GM18508 (cell line): ENCODE measurements around the gene ITPRIPL1.
"Not testable (repeated sequence)": the region's sequence is repeated elsewhere in the genome, so short reads cannot be mapped to it uniquely, and the experiment has no call there.

Experiments
- ATAC-seq: cut with Tn5 transposase; IDR thresholded peaks from one replicate; pipeline ENCODE4 v1.9.1; 2021; ENCODE audit warnings: moderate number of reproducible peaks; ENCODE audit not compliant: insufficient read depth, unreplicated experiment

Gene ITPRIPL1, protein sequence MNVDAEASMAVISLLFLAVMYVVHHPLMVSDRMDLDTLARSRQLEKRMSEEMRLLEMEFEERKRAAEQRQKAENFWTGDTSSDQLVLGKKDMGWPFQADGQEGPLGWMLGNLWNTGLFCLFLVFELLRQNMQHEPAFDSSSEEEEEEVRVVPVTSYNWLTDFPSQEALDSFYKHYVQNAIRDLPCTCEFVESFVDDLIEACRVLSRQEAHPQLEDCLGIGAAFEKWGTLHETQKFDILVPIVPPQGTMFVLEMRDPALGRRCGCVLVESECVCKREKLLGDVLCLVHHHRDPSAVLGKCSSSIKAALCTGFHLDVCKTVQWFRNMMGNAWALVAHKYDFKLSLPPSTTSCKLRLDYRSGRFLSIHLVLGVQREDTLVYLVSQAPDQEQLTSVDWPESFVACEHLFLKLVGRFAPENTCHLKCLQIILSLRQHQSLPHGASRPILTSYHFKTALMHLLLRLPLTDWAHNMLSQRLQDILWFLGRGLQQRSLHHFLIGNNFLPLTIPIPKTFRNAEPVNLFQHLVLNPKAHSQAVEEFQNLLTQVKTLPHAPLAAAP

GRCh38 chr2:96325041-96325883, at the start of gene ITPRIPL1:
TSS of gene ITPRIPL1 (plus strand) at chr2:96325317. CDS start at chr2:96325840, 523 bp downstream.
- ATAC-seq, result no peak

DNA sequence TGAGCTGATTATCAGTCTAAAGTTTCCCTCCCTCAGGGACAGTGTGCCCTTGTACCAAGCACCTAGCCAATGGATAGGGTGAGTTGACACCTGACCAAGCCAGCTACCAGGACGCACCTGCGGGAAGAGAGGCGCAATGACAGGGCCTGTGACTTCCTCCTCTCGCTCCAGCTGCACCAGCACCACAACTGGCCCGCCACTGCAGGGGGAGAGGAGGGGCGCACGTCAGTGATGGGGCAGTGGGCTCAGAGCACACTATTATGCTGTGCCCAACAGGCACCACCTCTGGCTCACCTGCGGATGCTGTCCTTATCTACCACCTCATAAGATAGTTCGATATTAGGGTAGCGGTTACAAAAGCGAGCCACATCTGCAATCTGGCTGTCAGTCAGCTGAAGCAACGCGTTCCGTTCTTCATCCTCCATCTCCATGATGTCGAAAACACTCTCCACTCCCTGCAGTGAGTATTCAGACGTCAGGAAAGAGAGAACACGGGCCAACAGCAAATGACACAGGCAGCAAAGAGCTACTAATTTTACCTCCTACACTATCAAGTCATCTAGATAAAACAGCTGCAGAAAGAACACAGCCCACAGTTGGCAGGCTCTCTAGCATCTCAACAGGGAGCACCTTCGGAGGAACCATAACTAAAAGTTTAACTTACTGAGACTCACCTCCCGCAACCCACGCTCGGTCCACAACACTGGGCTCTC, 48.2 kb upstream of the ITPRIPL1 start:
- no peak for ATAC-seq

DNA sequence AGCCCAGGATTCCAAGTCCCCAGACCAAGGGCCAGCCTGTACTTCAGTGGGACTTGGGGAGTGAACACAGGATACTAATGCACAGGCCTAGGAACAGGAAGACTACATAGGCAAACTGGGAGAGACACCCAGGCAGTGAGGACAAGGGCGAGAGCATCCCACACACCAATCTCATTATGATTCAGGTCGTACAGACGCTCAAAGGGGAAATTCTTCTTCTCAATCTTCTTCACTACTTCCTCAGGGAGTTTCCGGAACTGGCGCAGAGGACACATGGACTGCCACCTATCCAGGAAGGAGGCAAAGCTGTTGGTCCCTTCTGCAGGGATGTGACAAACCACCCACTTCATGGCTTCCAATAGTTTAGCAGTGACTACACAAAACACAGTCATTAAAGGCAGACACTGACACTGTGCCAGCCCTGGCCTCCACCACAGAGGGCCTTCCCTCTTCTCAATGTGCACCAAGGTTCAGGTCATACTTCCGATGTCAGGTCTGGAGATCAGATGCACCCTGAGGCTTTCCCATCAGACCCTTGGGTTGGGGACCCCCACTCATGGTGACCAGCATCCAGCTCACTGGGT, 37.8 kb upstream of the ITPRIPL1 start:
- no peak for ATAC-seq

GRCh38 chr2:96291751-96292150, 33.4 kb upstream of the ITPRIPL1 start:
- no peak for ATAC-seq

- not testable (repeated sequence) for ATAC-seq
These were observed 30.8 kb upstream of the ITPRIPL1 start for GRCh38 chr2:96294271-96294670.

DNA sequence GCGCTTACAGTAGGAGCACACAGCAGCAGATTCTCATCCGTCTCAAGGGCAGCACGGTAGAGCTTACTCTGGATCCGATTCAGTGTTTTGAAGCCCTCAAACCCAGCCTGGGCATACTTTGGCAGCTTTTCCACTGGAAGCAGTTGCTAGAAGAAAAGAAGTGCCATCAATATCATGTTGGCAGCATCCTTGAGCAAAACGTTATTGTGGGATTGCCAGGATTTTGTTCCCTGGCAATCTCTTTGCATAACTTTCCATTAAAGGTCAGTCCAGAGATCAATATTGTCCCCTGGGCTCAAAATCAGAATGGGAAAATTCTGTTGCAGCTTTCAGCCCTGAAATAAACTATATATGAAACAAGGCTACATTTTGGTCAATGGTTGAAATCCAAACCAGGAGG, 28.2 kb upstream of the ITPRIPL1 start:
- no peak for ATAC-seq

DNA sequence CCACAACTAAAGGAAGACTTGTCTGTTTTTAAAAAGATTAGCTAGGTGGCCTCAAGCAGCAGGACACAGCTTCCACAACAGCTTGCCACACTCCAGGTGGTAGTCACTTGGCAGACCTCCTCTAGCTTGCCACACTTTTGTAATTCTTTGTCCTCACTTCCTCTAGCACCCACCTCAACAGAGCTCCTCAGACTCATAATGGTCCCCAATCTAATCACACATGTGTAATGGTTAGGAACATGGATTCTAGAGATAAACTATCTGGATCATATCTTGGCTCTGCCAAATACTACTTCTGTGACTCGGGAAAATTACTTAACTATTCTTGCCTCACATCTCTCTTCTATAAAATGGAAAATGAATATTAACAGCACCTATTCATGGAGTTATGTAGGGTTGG, 23.3 kb upstream of the ITPRIPL1 start:
- no peak for ATAC-seq

DNA sequence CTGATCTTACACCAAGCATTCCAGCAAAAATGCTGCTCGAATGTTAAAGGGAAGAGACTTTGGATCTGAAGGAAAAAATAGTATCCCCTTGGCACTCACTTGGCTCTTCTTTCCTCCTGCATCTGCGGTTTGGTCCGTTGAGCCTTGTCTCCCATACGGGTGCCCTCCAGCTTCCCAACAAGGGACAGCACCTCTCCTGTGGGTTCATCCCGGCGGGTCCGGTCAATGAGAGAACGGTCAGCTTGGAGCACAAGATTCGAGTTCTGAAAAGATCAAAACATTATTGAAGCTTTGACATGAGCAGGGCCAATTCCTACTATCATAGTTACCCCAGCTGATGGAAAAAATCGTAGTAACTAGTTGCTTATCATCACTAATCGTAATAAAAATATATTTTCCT, 20.5 kb upstream of the ITPRIPL1 start:
- no peak for ATAC-seq

- ATAC-seq, result no peak
These were observed 19.8 kb upstream of the ITPRIPL1 start, which contains the start of gene SNRNP200 for GRCh38 chr2:96305091-96305978. TSS of gene SNRNP200 (minus strand) at chr2:96305546. CDS start at chr2:96305437, 109 bp downstream.

DNA sequence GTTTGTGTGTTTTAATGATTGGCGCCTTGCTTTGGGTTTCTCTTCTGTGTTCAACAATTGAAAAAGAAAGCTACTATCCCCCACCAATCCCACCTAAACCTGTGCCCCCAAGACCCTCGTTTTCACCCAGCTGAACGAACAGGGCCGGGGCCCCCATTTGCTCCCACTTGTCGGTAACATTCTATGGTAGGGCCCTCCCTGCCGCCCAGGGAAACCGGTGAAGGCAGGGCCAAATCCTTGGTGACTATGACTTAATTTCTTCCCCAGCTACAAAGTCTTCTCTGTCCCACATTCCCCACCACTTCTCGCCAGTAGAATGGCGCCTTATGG, 19.2 kb upstream of the ITPRIPL1 start:
- ATAC-seq, result no peak

GRCh38 chr2:96306370-96306769, 18.7 kb upstream of the ITPRIPL1 start:
- no peak for ATAC-seq

GRCh38 chr2:96308248-96308647, 16.9 kb upstream of the ITPRIPL1 start:
- no peak for ATAC-seq

DNA sequence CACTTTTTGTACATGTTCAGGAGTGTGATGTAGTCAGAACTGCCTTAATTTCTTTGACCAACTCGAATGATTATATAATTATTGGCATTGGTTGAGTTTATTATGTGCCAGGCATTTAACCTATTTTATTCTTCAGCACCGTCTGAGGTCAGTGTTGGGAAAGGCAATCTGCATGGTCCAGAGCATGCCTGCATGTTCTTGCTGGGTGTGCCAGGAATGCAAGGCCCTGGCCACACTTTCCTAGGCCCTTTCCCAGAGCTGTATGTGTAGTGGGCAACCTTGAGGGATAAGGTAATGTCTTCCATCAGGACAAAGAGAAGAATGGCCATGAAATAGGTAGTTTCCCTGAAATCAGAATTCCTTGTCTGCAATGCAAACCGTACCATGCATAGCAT, 10.1 kb upstream of the ITPRIPL1 start:
- ATAC-seq, result no peak

DNA sequence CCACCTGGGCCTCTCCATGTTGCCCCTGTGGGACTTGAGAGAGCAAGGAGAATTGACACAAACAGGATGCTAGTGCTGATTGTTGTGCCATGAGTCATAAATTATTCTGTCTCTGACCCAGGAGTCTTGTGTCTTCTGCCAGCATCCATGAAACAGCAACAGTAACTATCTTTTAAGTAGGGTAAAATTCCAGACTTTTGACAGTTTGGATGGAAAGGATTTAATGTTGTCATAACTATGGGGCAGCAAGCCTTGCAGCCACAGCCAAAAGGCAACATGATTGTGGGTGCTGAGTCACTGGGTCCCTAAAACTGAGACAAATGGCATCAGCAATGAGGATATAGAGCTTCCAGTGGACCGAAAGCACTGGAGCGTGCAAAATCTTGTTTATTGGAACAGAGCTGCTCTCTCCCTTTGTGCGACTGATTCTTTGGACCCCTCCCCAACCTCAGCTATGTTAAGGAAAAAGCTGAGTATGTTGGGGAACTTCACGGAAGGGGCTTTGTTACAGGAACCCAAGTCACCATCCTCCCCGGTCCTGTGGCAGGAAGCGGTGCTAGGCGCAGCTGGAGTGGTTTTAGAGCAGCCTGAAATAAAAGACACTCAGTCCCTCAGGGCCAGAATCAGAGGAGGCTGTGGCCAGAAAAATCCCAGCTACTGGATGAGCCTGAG, 9.6 kb upstream of the ITPRIPL1 start:
- ATAC-seq, result no peak

- ATAC-seq, result no peak
These were observed 8.1 kb upstream of the ITPRIPL1 start for GRCh38 chr2:96316999-96317398.

DNA sequence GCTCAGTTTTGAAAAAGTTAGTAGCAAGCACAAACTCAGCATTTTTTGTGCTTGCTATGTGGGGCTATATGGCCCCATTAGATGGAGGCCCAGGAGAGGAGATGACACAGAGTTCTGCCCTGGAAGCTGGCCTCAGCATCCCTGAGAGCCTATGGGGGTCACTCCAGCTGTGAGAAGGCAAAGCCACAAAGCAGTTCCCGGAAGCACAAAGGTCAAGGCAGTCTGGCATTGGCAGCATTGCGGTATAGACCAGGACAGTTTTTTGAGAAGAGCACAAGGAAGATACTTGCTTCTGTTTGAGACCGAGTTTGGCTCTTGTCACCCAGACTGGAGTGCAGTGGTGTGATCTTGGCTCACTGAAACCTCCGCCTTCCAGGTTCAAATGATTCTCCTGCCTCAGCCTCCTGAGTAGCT, 7.5 kb upstream of the ITPRIPL1 start:
- ATAC-seq, result no peak

GRCh38 chr2:96318723-96319122, 6.4 kb upstream of the ITPRIPL1 start:
- ATAC-seq, result no peak

DNA sequence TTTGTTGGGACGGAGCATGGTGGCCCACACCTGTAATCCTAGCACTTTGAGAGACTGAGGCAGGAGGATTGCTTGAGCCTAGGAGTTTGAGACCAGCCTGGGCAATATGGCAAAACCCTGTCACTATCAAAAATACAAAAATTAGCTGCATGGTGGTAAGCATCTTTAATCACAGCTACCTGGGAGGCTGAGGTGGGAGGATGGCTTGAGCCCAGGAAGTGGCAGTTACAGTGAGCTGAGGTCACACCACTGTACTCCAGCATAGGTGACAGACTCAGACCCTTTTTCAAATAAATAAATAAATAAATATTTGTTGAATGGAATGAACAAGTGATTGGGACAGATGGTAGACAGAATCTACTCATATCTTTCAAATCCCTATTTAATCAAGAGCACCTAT, 5.7 kb upstream of the ITPRIPL1 start:
- ATAC-seq, result no peak

- ATAC-seq, result no peak
These were observed 4.8 kb upstream of the ITPRIPL1 start for GRCh38 chr2:96320326-96320725.
